Limb (tissue), 2 donors: ENCODE results near the gene CCDC201.
"Not testable (repeated sequence)": the region's sequence is repeated elsewhere in the genome, so short reads cannot be mapped to it uniquely, and the experiment has no call there.

Source experiments
- DNase-seq, 2 donors: peaks; one replicate each; pipeline ENCODE4 v3.0.0-alpha.2; 2016; ENCODE audit errors: extremely low spot score in 2 of 2

The CCDC201 gene

GRCh38 chr7:45874408-45875131 lies 1.7 kb upstream of the CCDC201 start:
- no peak for DNase-seq

DNA sequence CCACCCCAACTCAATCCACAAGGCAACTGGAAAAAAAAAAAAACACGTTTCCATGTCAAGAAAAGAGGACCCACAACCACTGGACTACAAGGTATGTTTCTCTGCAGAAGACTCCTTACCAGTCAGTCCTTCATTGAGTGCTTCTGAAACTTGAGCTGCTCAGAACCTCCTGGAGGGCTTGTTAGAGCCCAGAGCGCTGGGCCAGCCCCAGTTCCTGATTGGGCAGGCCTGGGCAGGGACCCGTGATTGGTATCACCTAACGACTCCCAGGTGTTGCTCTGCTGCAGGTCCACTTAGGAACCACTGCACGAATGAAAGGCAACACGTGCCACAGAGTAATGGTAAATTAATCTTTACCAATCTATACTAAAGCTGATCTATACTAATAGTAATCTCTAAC lies 473 bp upstream of the CCDC201 start:
- DNase-seq = no peak

GRCh38 chr7:45872116-45873034 lies 507 bp downstream of the CCDC201 start:
- no peak for DNase-seq

DNA sequence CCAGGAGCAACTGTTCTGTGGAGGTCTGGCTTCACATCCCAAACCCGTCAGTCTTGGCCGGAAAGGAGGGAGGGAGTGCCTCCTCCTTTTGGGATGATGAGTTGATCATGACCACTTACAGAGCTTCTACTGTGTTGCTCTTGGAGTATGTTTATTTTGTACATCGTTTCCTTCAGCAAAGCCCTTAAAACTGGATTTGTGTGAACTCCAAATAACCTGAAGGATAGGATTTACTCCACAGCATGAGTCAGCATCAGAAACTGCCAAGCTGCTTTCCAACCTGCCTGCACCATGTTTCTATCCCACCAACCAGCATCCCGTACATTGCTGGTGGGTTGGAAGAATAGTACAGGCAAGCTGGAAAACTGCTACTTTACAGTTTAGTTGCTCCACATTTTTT lies 3.5 kb downstream of the CCDC201 start:
- no peak for DNase-seq

DNA sequence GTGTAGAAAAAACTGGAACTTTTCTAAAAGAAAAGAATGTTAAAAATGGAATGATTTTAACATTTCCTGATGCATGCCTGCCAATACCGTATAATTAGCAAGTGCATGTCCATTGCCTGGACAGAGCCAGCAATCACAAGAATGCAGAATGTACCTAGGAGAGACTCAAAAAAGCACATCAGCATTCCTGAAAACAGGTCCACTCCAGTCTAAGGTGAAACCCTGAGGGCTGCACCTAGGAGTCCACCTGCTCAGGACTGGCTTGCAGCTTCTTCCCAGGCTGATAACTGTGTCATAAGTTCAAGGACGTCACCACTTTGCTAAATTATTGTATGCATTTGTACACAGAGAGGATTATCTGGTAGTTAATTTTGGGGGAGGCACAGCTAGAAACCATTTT lies 5.4 kb downstream of the CCDC201 start:
- no peak for DNase-seq

GRCh38 chr7:45865594-45866410 lies 7.1 kb downstream of the CCDC201 start:
- no peak for DNase-seq

- no peak for DNase-seq
These were observed 9.2 kb downstream of the CCDC201 start for GRCh38 chr7:45863715-45864114.

GRCh38 chr7:45856888-45857287 lies 16.0 kb downstream of the CCDC201 start:
- not testable (repeated sequence) for DNase-seq

DNA sequence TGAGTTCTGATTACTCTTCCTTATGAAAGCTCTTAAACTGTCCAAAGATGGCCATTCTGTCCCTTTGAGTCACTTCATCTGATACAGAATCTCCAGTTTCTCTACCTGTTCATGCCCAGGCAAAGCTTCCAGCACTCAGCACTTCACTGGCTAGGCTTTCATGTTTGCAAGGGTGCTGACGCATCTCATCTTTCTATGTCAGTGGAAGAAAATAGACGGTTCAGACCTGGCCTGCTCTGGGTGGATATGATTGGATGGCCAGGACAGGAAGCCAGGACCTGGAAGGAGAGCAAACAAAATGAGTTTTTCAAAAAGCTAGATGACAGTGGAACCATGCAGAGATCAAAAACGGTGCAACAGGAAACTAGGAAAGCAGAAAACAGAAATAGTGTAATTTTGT lies 17.2 kb downstream of the CCDC201 start:
- not testable (repeated sequence) for DNase-seq

DNA sequence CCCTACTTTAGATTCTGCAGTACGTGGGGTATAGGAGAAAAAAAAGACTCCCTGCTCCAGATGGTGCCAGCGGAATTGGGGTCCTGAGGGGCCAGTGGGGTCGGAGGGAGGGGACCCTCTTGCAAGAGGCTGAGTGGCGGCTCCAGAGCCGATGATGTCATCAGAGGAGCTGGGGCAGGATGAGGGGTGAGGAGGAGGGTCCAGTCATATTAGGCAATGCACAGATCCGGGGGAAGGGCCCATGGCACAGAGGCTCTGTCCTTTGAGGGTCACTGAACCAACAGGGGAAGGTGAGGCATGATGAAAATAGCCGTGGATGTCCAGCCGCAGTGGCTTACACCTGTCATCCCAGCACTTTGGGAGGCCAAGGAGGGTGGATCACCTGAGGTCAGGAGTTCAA lies 19.4 kb downstream of the CCDC201 start:
- DNase-seq = not testable (repeated sequence)

- not testable (repeated sequence) for DNase-seq
These were observed 19.9 kb downstream of the CCDC201 start for GRCh38 chr7:45852984-45853383.

GRCh38 chr7:45848734-45849133 lies 24.1 kb downstream of the CCDC201 start:
- DNase-seq = not testable (repeated sequence)

DNA sequence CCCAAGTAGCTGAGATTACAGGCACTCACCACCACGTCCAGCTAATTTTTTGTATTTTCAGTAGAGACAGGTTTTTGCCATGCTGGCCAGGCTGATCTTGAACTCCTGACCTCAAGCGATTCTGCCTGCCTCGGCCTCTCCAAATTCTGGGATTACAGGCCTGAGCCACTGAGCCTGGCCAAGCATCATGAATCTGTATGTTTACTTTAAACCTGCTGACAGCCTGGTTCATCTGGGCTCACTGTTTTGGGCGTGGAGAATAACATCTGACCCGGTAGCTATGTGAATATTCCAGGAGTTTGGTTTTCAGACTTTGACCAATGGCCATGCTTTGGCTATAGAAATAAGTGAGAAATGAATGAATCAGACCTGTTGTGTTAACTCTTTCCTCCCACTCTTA lies 26.3 kb downstream of the CCDC201 start:
- not testable (repeated sequence) for DNase-seq

DNA sequence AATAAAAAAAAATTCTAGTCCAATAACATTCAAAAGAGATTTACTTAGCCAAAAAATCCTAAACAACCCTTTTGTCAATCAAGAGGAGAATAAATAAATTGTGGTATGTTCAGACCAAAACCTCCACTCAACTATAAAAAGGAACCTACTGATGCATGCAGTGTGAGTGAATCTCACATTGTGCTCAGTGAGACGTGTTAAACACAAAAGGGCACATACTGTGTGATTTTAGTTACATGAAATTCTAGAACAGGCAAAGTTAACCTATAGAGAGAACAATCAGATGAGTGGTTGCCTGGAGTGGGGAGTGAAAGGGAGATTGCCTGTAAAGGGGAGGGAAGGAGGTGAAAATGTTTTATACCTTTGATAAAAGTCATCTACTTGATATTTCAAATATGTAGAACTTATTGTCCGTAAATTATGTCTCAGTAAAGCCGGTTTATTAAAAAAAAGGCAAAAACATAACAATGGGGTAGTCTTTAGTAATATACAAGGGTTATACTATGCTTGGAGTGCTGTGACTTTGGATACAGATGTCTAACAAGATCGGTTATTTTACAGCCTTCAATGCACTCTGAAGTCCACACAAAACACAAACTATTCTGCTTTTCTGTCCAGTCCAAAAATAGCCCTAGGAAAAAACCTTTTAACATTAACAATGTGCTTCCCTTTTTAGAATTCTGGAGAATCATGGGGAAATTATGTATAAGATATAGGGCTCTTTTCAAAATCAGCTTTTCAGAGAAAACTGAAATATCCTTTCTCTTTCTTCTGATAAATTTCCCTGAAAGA lies 30.8 kb downstream of the CCDC201 start:
- not testable (repeated sequence) for DNase-seq

- DNase-seq = not testable (repeated sequence)
These were observed 34.0 kb downstream of the CCDC201 start for GRCh38 chr7:45838852-45839251.

DNA sequence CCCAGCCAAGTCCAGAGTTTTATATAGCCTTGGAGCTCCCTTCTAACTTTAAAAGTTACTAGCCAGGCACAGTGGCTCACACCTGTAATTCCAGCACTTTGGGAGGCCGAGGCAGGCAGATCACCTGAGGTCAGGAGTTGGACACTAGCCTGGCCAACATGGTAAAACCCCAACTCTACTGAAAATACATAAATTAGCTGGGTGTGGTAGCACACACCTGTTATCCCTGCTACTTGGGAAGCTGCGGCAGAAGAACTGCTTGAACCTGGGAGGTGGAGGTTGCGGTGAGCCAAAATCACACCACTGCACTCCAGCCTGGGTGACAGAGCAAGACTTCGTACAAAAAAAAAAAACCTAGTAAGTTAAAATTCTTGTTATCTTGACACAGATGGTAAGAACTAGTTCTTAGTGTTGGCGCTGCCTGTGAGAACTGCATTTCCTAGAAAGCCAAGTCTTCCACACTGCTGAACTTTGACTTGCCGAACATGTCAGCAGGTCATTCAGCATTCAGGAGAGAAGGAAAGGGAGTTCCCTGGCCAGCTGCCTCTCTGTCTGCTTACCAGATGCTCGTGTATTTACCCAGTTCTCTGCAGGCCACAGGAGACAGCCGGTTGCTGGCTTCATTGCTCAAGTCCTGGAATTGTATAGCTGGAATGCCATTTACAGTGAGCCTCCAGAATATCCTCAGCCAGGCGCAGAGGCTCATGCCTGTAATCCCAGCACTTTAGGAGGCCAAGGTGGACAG lies 40.3 kb downstream of the CCDC201 start:
- peak in 1 of 2 donors; percentile 30 for DNase-seq

DNA sequence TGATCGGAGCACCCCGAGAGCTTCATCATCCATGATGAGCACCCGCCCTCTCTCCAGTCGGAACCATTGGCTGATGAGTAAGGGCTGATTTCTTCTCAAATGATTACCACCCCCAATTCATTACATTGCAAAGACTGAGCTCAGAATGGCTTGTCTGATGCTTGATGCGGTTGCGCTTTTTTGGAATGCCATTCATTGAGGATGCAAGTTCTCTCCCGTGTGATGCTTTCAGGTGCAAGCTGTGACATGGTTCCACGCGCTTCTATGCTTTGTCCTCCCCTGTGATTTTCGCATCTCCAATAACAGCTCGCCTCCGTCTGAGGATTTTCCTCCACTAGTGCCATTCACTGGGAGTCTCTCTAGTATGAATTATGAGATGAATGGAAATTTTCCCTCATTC lies 43.0 kb downstream of the CCDC201 start:
- DNase-seq = not testable (repeated sequence)

GRCh38 chr7:45827731-45828130 lies 45.2 kb downstream of the CCDC201 start:
- DNase-seq = not testable (repeated sequence)

DNA sequence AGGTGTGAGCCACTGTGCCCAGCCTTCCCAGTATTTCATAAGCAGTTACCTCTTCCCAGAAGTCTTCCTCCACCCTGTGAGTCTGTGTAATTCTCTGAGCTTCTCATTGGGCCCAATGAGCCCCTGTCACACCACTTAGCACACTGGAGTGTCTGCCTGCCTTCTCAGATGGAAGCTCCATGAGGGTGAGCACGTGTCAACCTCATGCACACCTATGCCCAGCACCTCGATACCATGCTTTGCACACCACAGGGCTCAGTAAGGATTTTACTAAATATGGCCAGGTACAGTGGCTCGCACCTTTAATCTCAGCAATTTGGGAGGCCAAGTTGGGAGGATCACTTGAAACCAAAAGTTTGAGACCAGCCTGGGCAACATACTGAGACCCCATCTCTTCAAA lies 46.3 kb downstream of the CCDC201 start:
- not testable (repeated sequence) for DNase-seq

DNA sequence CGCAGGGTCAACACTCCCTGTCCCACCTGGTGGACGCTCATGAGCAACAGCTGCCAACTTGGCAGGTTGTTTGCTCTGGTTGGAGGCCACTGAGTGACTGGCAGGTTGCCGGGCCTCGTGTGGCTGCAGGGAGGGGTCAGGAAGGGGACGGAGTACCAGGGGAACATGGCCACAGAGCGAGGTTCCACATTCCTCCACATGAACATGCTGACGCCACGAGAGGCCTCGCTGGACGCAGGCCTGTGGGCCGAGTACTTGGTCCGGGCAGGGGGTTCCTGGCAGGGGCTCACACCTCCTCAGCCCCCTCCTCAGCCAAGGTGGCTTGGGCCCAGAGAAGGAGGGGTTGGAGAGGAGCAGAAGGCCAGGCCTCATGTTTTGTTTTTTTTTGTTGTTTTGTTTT lies 54.1 kb downstream of the CCDC201 start:
- not testable (repeated sequence) for DNase-seq
